ENCODE results near the gene LRRC41. TPM values are rescaled to one million over a fixed set of nuclear protein-coding genes. Genes with fewer than 3 reads are reported as not detected.
"Not testable (repeated sequence)": the region's sequence is repeated elsewhere in the genome, so short reads cannot be mapped to it uniquely, and the experiment has no call there.

The LRRC41 gene
- total and polyA plus RNA-seq, 2 donors (not counting 1 experiment from before 2014, with no cell fraction given), result 20.1 to 39.0 TPM

- TF ChIP-seq, protein P1, sequence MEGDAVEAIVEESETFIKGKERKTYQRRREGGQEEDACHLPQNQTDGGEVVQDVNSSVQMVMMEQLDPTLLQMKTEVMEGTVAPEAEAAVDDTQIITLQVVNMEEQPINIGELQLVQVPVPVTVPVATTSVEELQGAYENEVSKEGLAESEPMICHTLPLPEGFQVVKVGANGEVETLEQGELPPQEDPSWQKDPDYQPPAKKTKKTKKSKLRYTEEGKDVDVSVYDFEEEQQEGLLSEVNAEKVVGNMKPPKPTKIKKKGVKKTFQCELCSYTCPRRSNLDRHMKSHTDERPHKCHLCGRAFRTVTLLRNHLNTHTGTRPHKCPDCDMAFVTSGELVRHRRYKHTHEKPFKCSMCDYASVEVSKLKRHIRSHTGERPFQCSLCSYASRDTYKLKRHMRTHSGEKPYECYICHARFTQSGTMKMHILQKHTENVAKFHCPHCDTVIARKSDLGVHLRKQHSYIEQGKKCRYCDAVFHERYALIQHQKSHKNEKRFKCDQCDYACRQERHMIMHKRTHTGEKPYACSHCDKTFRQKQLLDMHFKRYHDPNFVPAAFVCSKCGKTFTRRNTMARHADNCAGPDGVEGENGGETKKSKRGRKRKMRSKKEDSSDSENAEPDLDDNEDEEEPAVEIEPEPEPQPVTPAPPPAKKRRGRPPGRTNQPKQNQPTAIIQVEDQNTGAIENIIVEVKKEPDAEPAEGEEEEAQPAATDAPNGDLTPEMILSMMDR (IDR thresholded peaks at IDR 0.05), result peak; percentile 36
- TF ChIP-seq EZH2 (IDR thresholded peaks at IDR 0.05; ENCODE audit: borderline replicate concordance, insufficient read depth, low read depth, low read length, poor library complexity, severe bottlenecking), result no peak
- no peaks in the 10 kb centered on the region for H3K27me3 ChIP-seq (replicated peaks in 1 of 4; ENCODE audit: control extremely low read depth in 1 of 4, control insufficient read depth in 3 of 4, insufficient read depth in 4 of 4, low read length in 3 of 4)
- no peaks in the 10 kb centered on the region for H4K20me1 ChIP-seq (ENCODE audit: control insufficient read depth, insufficient read depth, low read length, poor library complexity, severe bottlenecking)
- H3K4me3 Mint-ChIP-seq, result no peak overlapping the region
- peaks cover 30% of the 10 kb centered on the region for H3K4me1 Mint-ChIP-seq
- H3K27me3 Mint-ChIP-seq, result no peaks in the 10 kb centered on the region
- ATAC-seq (ENCODE audit: low read depth), result peak; percentile 59
- peak; percentile 55 for DNase-seq
- no peak overlapping the region for H3K4me2 ChIP-seq (replicated peaks; ENCODE audit: low read depth, low read length, poor library complexity, severe bottlenecking)
- H3K36me3 ChIP-seq (replicated peaks in 1 of 2; ENCODE audit: control extremely low read depth in 1 of 2, control insufficient read depth in 1 of 2, extremely low read depth in 1 of 2, insufficient read depth in 2 of 2, low read length in 1 of 2), result no peaks in the 10 kb centered on the region
- no peak overlapping the region for H2AFZ ChIP-seq (ENCODE audit: insufficient read depth, low read depth, low read length, poor library complexity, severe bottlenecking)
- no peak overlapping the region for H3K9ac ChIP-seq (ENCODE audit: low read length)
- POLR2A ChIA-PET, result interaction anchor here (0.6 to 1.5 kb wide), 3 partner anchors 12 to 30 kb away, joined by 4 to 9 read pairs (median 7); partner anchors contain the start of genes LRRC41 and UQCRH
- 75% methylated on average over 8 of the region's 9 CpGs for WGBS (ENCODE audit: insufficient coverage)
- CTCF ChIA-PET, result interaction anchor here (0.9 to 4.5 kb wide), 9 partner anchors 9 to 33 kb away, joined by 3 to 59 read pairs (median 5); partner anchors contain the start of genes LRRC41 and UQCRH
- H3K4me1 ChIP-seq (ENCODE audit: control insufficient read depth in 2 of 2, insufficient read depth in 2 of 2, low read length in 2 of 2), result peaks cover 20 to 28% of the 10 kb centered on the region in 2 donors
- no peaks in the 10 kb centered on the region for H3K9me3 Mint-ChIP-seq (ENCODE audit: insufficient read depth)
- peak overlapping the region; percentile 59 for H3K27ac Mint-ChIP-seq
- H3K79me2 ChIP-seq (ENCODE audit: control insufficient read depth, insufficient read depth, low read length), result no peaks in the 10 kb centered on the region
- H3K27ac ChIP-seq (ENCODE audit: low read length in 2 of 2), result peak overlapping the region; percentile 42 to 78
- no peak overlapping the region for H3K4me3 ChIP-seq (ENCODE audit: control extremely low read depth in 1 of 5, extremely low read depth in 1 of 5, insufficient read depth in 1 of 5, low read depth in 2 of 5, low read length in 4 of 5)
- intact Hi-C loops (cut with micrococcal nuclease), result loop anchor here (2.0 kb wide), 2 partner anchors 15 to 31 kb away; partner anchors contain the start of genes LRRC41 and UQCRH
- H3K9me3 ChIP-seq (ENCODE audit: control extremely low read depth in 1 of 3, control insufficient read depth in 2 of 3, insufficient read depth in 1 of 3, low read length in 2 of 3), result no peaks in the 10 kb centered on the region
Observed at GRCh38 chr1:46333300-46334029, 30.0 kb upstream of the LRRC41 start.

DNA sequence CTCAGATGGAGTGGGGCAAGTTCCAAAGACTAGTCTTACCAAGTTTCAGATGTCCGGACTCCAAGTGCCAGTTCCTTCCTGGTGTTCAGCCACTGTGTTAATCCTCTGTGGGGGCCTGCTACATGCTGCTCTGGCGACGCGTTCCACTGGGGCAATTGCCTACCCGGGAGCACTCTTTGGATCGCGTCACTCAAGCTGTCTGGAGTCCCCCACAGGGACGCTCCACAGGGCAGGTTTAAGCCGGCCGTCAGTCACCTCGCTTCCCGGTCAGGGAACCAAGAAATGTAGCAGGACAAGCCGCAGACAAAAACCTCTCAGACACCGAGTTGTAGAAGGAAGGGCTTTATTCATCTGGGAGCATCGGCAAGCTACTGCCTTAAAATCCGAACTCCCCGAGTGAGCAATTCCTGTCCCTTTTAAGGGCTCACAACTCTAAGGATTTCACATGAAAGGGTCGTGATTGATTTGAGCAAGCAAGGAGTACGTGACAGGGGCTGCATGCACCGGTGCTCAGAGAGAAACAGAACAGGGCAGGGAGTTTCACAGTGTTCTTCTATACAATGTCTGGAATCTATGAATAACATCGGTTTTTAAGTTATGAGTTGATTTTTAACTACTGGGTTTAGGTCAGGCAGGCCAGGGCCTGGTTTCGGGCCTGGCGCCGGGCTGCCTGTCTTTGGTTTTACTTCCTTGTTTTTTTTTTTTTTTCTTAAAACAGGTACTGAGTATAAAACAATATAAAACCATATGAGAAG is 28.5 kb upstream of the LRRC41 start:
- intact Hi-C loops (cut with micrococcal nuclease), result loop anchor here (1.0 to 2.0 kb wide), 3 partner anchors 8 to 29 kb away; partner anchors contain the start of genes LRRC41, NSUN4 and UQCRH
- H3K4me1 Mint-ChIP-seq, result peaks cover 33% of the 10 kb centered on the region

DNA sequence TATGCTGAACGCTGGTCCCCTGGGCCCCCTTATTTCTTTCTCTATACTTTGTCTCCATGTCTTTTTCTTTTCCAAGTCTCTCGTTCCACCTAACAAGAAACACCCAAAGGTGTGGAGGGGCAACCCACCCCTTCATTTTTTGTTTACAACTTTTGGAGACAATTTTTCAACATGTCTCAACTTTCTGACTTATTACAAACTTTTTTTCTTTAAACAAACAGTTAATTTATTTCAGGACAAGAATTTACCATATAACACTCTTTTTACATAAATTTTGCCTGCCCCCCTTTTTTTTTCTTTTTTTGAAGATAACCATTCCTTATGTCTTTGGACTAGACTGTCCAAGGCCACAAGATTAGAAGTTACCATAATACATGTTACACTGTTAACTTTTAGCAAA is 27.0 kb upstream of the LRRC41 start:
- Mint-ChIP-seq H3K27ac (peak overlapping the region; percentile 78), H3K4me1 (peaks cover 47% of the 10 kb centered on the region)
- H2AFZ ChIP-seq (ENCODE audit: insufficient read depth, low read depth, low read length, poor library complexity, severe bottlenecking); CTCF ChIA-PET; POLR2A ChIA-PET; ATAC-seq (ENCODE audit: low read depth); H3K36me3 ChIP-seq (replicated peaks in 1 of 2; ENCODE audit: control extremely low read depth in 1 of 2, control insufficient read depth in 1 of 2, extremely low read depth in 1 of 2, insufficient read depth in 2 of 2, low read length in 1 of 2); H3K79me2 ChIP-seq (ENCODE audit: control insufficient read depth, insufficient read depth, low read length); H3K27ac ChIP-seq (ENCODE audit: low read length in 2 of 2); H3K4me2 ChIP-seq (replicated peaks; ENCODE audit: low read depth, low read length, poor library complexity, severe bottlenecking); H4K20me1 ChIP-seq (ENCODE audit: control insufficient read depth, insufficient read depth, low read length, poor library complexity, severe bottlenecking); H3K27me3 ChIP-seq (replicated peaks in 1 of 4; ENCODE audit: control extremely low read depth in 1 of 4, control insufficient read depth in 3 of 4, insufficient read depth in 4 of 4, low read length in 3 of 4); H3K9ac ChIP-seq (ENCODE audit: low read length); intact Hi-C loops (cut with micrococcal nuclease); H3K9me3 ChIP-seq (ENCODE audit: control extremely low read depth in 1 of 3, control insufficient read depth in 2 of 3, insufficient read depth in 1 of 3, low read length in 2 of 3); H3K27me3 Mint-ChIP-seq; H3K4me3 Mint-ChIP-seq; H3K9me3 Mint-ChIP-seq (ENCODE audit: insufficient read depth); DNase-seq; H3K4me3 ChIP-seq (ENCODE audit: control extremely low read depth in 1 of 5, extremely low read depth in 1 of 5, insufficient read depth in 1 of 5, low read depth in 2 of 5, low read length in 4 of 5): not testable (repeated sequence)
- whole genome bisulfite sequencing (ENCODE audit: insufficient coverage), result 100% methylated on average over 2 of the region's 2 CpGs
- peaks cover 21 to 32% of the 10 kb centered on the region in 2 donors for H3K4me1 ChIP-seq (ENCODE audit: control insufficient read depth in 2 of 2, insufficient read depth in 2 of 2, low read length in 2 of 2)

More for the DNA sequence above, 28.5 kb upstream of the LRRC41 start:
- not testable (repeated sequence) for H3K9me3 ChIP-seq (ENCODE audit: control extremely low read depth in 1 of 3, control insufficient read depth in 2 of 3, insufficient read depth in 1 of 3, low read length in 2 of 3); H4K20me1 ChIP-seq (ENCODE audit: control insufficient read depth, insufficient read depth, low read length, poor library complexity, severe bottlenecking); H3K9me3 Mint-ChIP-seq (ENCODE audit: insufficient read depth); H3K36me3 ChIP-seq (replicated peaks in 1 of 2; ENCODE audit: control extremely low read depth in 1 of 2, control insufficient read depth in 1 of 2, extremely low read depth in 1 of 2, insufficient read depth in 2 of 2, low read length in 1 of 2); H3K27me3 Mint-ChIP-seq; H3K27me3 ChIP-seq (replicated peaks in 1 of 4; ENCODE audit: control extremely low read depth in 1 of 4, control insufficient read depth in 3 of 4, insufficient read depth in 4 of 4, low read length in 3 of 4); H3K79me2 ChIP-seq (ENCODE audit: control insufficient read depth, insufficient read depth, low read length)
- peak overlapping the region; percentile 73 for H2AFZ ChIP-seq (ENCODE audit: insufficient read depth, low read depth, low read length, poor library complexity, severe bottlenecking)
- H3K4me3 ChIP-seq (ENCODE audit: control extremely low read depth in 1 of 5, extremely low read depth in 1 of 5, insufficient read depth in 1 of 5, low read depth in 2 of 5, low read length in 4 of 5), result peak overlapping the region in 1 of 5 experiments; percentile 7
- H3K27ac ChIP-seq (ENCODE audit: low read length in 2 of 2), result peak overlapping the region; percentile 78 to 86
- peak overlapping the region; percentile 36 for H3K4me2 ChIP-seq (replicated peaks; ENCODE audit: low read depth, low read length, poor library complexity, severe bottlenecking)
- POLR2A ChIA-PET, result interaction anchor here (0.5 kb wide), 1 partner anchor 14 kb away, joined by 4 read pairs; no protein-coding TSS in a partner anchor
- H3K4me1 ChIP-seq (ENCODE audit: control insufficient read depth in 2 of 2, insufficient read depth in 2 of 2, low read length in 2 of 2), result peaks cover 20 to 28% of the 10 kb centered on the region in 2 donors
- DNase-seq (peak; percentile 67), ATAC-seq (ENCODE audit: low read depth) (peak; percentile 55)
- peak overlapping the region; percentile 97 for H3K27ac Mint-ChIP-seq
- CTCF ChIA-PET, result interaction anchor here (2.1 to 4.5 kb wide), 3 partner anchors 16 to 31 kb away, joined by 6 to 59 read pairs (median 15); partner anchors contain the start of genes LRRC41 and UQCRH
- peak overlapping the region; percentile 13 for H3K9ac ChIP-seq (ENCODE audit: low read length)
- peak overlapping the region; percentile 82 for H3K4me3 Mint-ChIP-seq
- 69% methylated on average over 16 of the region's 24 CpGs for WGBS (ENCODE audit: insufficient coverage)

Measured in B cell (primary cell).